Caco-2 (cell line): Measurements from ENCODE around the gene RAB36. TPM values are rescaled to one million over a fixed set of nuclear protein-coding genes. Genes with fewer than 3 reads are reported as not detected.

Source experiments
- BruUV-seq: library from RNA; stranded (reverse); fragments of 400-500 nt; replicated peaks from 2 replicates; lab custom pipeline; 2021; lab: Mats Ljungman, UMichigan
- CTCF ChIA-PET: fragments of 300-600 bp; sonication (Branson Sonifier 250); formaldehyde crosslinking; loops from one replicate; lab custom pipeline; 2022; ENCODE audit warnings: antibody characterized with exemption; lab: Charles Lee
- POLR2A ChIA-PET: fragments of 300-600 bp; sonication (Branson Sonifier 250); formaldehyde crosslinking; loops from one replicate; lab custom pipeline; 2022; ENCODE audit warnings: antibody characterized with exemption; lab: Charles Lee
- DNase-seq, 2 experiments: peaks; one replicate each; pipeline versions ENCODE4 v3.0.0 to v3.0.0-alpha.2; 2020 to 2022
- H3K27me3 ChIP-seq: replicated peaks from 2 replicates; pipeline ENCODE4 v1.6.0; 2011; ENCODE audit warnings: low read length; ENCODE audit not compliant: control insufficient read depth, insufficient read depth
- H3K36me3 ChIP-seq: 2 replicates; pipeline ENCODE4 v1.5.1; 2011; ENCODE audit warnings: low read length; ENCODE audit not compliant: control insufficient read depth, insufficient read depth
- H3K4me1 ChIP-seq: fragments of 250-450 bp; sonication (Bioruptor Pico); 2 replicates; pipeline ENCODE4 v1.5.1; 2020; ENCODE audit warnings: mild to moderate bottlenecking
- H3K4me3 ChIP-seq: 2 replicates; pipeline ENCODE4 v1.5.1; 2011; ENCODE audit warnings: low read depth, mild to moderate bottlenecking, control low read depth, low read length
- H3K9me3 ChIP-seq: fragments of 250-450 bp; sonication (Bioruptor Pico); 2 replicates; pipeline ENCODE4 v1.5.1; 2020; ENCODE audit warnings: mild to moderate bottlenecking, moderate library complexity
- H3K27ac Mint-ChIP-seq: one replicate; pipeline ENCODE4 v1.8.0; 2022; ENCODE audit warnings: mixed read lengths; ENCODE audit not compliant: unreplicated experiment
- H3K27me3 Mint-ChIP-seq: one replicate; pipeline ENCODE4 v1.8.0; 2022; ENCODE audit warnings: mixed read lengths; ENCODE audit not compliant: insufficient read depth, unreplicated experiment
- H3K36me3 Mint-ChIP-seq: one replicate; pipeline ENCODE4 v1.8.0; 2022; ENCODE audit warnings: mild to moderate bottlenecking, mixed read lengths; ENCODE audit not compliant: insufficient read depth, unreplicated experiment
- H3K4me1 Mint-ChIP-seq: one replicate; pipeline ENCODE4 v1.8.0; 2022; ENCODE audit warnings: low read depth, mixed read lengths; ENCODE audit not compliant: unreplicated experiment
- H3K4me3 Mint-ChIP-seq: one replicate; pipeline ENCODE4 v1.8.0; 2022; ENCODE audit warnings: mild to moderate bottlenecking, moderate library complexity, mixed read lengths; ENCODE audit not compliant: unreplicated experiment
- H3K9me3 Mint-ChIP-seq: one replicate; pipeline ENCODE4 v1.8.0; 2022; ENCODE audit warnings: mixed read lengths; ENCODE audit not compliant: unreplicated experiment
- intact Hi-C: fragments of 100-400 bp; cut with micrococcal nuclease; formaldehyde crosslinking; loops from one replicate; pipeline ENCODE4 v1.10.0; 2022; ENCODE audit not compliant: unreplicated experiment
- total RNA-seq: library from RNA; stranded (reverse); gene quantifications from 2 replicates; pipeline ENCODE4 v1.2.3, GENCODE V29; 2022
- TF ChIP-seq, protein P1 (sequence below), 2 experiments: fragments of 200-600 bp in 1 of 2; IDR thresholded peaks; 1 replicate in 1 of 2; 2 replicates in 1 of 2; pipeline versions ENCODE4 v1.5.1 to v1.8.0; 2011 to 2022; ENCODE audit warnings: antibody characterized with exemption in 1 of 2, control low read depth in 1 of 2, inconsistent platforms in 1 of 2, low read depth in 1 of 2, low read length in 1 of 2, mild to moderate bottlenecking in 1 of 2, moderate library complexity in 1 of 2; ENCODE audit not compliant: insufficient read depth in 1 of 2, severe bottlenecking in 1 of 2, unreplicated experiment in 1 of 2

Gene RAB36
- total RNA-seq, 1 experiment from 2014 or later = 0.52 TPM

DNA sequence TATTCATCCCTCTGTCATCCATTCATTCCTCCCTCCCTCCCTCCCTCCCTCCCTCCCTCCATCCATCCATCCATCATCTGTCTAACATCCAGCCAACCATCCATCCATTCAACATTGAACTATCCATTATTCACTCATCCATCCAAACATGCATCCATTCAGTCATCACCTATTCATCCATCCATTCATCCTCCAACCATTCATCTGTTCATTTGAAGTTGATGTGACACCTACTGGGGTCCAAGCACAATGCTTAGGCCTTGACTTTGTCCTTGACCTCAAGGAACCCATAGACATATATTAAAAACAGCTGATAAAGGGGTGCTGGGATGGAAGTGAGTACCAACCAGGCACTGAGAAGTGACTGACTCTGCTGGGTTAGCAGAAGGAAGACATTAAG is 61.6 kb downstream of the RAB36 start:
- DNase-seq = no peak
- Histone ChIP-seq H3K4me3 (no peak overlapping the region), H3K36me3 (peaks cover 2% of the 10 kb centered on the region; the same call in 1 of the 2 replicates), H3K27me3 (no peaks in the 10 kb centered on the region), H3K4me1 (no peaks in the 10 kb centered on the region), H3K9me3 (no peaks in the 10 kb centered on the region)
- TF ChIP-seq, protein P1, sequence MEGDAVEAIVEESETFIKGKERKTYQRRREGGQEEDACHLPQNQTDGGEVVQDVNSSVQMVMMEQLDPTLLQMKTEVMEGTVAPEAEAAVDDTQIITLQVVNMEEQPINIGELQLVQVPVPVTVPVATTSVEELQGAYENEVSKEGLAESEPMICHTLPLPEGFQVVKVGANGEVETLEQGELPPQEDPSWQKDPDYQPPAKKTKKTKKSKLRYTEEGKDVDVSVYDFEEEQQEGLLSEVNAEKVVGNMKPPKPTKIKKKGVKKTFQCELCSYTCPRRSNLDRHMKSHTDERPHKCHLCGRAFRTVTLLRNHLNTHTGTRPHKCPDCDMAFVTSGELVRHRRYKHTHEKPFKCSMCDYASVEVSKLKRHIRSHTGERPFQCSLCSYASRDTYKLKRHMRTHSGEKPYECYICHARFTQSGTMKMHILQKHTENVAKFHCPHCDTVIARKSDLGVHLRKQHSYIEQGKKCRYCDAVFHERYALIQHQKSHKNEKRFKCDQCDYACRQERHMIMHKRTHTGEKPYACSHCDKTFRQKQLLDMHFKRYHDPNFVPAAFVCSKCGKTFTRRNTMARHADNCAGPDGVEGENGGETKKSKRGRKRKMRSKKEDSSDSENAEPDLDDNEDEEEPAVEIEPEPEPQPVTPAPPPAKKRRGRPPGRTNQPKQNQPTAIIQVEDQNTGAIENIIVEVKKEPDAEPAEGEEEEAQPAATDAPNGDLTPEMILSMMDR (IDR thresholded peaks at IDR 0.05; ENCODE audit: insufficient read depth in 1 of 2, low read depth in 1 of 2, low read length in 1 of 2, severe bottlenecking in 1 of 2, unreplicated experiment in 1 of 2) = no peak
- POLR2A ChIA-PET = no interaction called here
- Mint-ChIP-seq H3K27me3 (no peaks in the 10 kb centered on the region), H3K4me1 (no peaks in the 10 kb centered on the region), H3K9me3 (no peaks in the 10 kb centered on the region), H3K27ac (no peak overlapping the region), H3K36me3 (peaks cover 45% of the 10 kb centered on the region), H3K4me3 (no peak overlapping the region)
- CTCF ChIA-PET = no interaction called here
- no TSS peak for BruUV-seq
- intact Hi-C loops = no loop called here

DNA sequence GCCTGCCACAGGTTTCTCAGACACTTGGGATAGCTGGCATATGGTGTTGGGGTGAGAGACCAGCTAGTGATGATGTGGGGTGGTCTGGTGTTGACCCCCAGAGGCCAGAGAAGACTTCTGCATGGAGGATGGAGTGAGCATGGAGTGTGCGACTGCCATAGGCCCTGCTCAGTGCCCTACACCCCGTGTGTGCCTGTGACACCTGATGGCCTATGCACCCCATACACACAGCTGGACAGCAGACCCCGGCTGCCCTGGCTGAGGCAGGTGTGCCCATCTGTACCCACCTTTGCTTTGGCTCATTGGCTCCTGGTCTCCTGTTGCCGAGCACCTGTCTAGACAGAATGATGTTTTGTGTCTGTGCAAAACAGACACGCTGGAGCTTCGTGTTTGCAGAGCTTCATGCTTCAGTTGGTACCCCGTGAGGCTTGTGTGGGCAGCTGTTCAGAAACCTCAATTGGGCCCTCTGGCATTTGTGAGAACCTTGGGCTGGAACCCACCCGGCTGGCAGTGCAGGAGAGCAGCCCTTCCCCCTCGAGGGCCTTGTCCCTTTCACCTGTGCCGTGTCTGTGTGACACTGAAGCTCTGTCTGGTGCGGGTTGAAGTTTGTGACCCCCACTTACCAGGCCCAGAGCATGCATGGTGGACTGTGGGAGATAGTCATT is 62.6 kb downstream of the RAB36 start:
- POLR2A ChIA-PET = no interaction called here
- TF ChIP-seq, protein P1 (IDR thresholded peaks at IDR 0.05; ENCODE audit: insufficient read depth in 1 of 2, low read depth in 1 of 2, low read length in 1 of 2, severe bottlenecking in 1 of 2, unreplicated experiment in 1 of 2) = no peak
- Histone ChIP-seq H3K4me3 (no peak overlapping the region), H3K9me3 (no peaks in the 10 kb centered on the region), H3K36me3 (peaks cover 2% of the 10 kb centered on the region; the same call in 1 of the 2 replicates), H3K27me3 (no peaks in the 10 kb centered on the region), H3K4me1 (no peaks in the 10 kb centered on the region)
- intact Hi-C loops = no loop called here
- H3K4me1 Mint-ChIP-seq = no peaks in the 10 kb centered on the region
- peaks cover 38% of the 10 kb centered on the region for H3K36me3 Mint-ChIP-seq
- H3K9me3 Mint-ChIP-seq = no peaks in the 10 kb centered on the region
- no peak overlapping the region for H3K27ac Mint-ChIP-seq
- no peaks in the 10 kb centered on the region for H3K27me3 Mint-ChIP-seq
- no TSS peak for BruUV-seq
- H3K4me3 Mint-ChIP-seq = no peak overlapping the region
- CTCF ChIA-PET = no interaction called here
- DNase-seq = no peak

DNA sequence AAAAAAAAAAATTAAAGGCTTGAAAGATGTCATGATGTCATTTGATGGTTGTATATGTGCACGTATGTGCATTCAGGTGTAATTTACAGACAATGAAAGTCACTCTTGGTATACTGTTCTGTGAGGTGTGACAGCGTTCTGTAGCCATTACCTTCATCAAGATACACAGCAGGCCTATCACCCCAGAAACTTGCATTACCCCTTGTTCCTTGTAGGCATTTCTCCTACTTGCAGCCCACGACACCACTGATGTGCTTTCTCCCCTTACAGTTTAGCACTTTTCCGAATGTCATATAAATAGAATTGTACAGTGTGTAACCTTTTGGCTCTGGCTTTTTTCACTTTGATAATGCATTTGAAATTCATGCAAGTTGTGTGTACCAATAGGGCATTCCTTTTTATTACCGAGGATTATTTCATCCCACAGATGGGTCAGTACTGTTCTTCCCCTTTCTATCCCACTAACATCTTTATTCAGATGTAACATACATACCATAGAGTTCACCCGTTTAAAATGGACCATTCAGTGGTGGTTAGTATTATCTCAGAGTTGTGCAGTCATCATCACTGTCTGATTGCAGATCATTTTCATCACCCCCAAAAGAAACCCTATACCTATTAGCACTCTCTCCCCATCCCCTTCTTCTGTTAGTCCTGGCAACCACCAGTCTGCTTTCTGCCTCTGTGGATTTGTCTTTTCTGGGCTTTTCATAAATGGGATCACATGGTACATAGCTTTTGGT is 65.3 kb downstream of the RAB36 start:
- CTCF ChIA-PET = no interaction called here
- intact Hi-C loops = no loop called here
- TF ChIP-seq, protein P1 (IDR thresholded peaks at IDR 0.05; ENCODE audit: insufficient read depth in 1 of 2, low read depth in 1 of 2, low read length in 1 of 2, severe bottlenecking in 1 of 2, unreplicated experiment in 1 of 2) = no peak
- no peak overlapping the region for H3K27ac Mint-ChIP-seq
- POLR2A ChIA-PET = no interaction called here
- Histone ChIP-seq H3K4me3 (no peak overlapping the region), H3K36me3 (no peaks in the 10 kb centered on the region), H3K9me3 (no peaks in the 10 kb centered on the region), H3K27me3 (no peaks in the 10 kb centered on the region), H3K4me1 (peaks cover 3% of the 10 kb centered on the region; the same call in 1 of the 2 replicates)
- no peaks in the 10 kb centered on the region for H3K27me3 Mint-ChIP-seq
- H3K4me1 Mint-ChIP-seq = peaks cover 10% of the 10 kb centered on the region
- DNase-seq = no peak
- no peaks in the 10 kb centered on the region for H3K9me3 Mint-ChIP-seq
- no peak overlapping the region for H3K4me3 Mint-ChIP-seq
- no TSS peak for BruUV-seq
- peaks cover 28% of the 10 kb centered on the region for H3K36me3 Mint-ChIP-seq
